Tibial nerve (tissue), 4 donors: ENCODE results near the gene BORCS6. TPM values are rescaled to one million over a fixed set of nuclear protein-coding genes. Genes with fewer than 3 reads are reported as not detected.

ENCODE experiments used
- DNase-seq, 2 donors: peaks; one replicate each; pipeline ENCODE4 v3.0.0-alpha.2; 2019; ENCODE audit warnings: low spot score in 2 of 2
- H3K27ac ChIP-seq, 4 donors: fragments of 200-600 bp; sonication (generic) in 3 of 4; one replicate each; pipeline ENCODE4 v1.5.1; 2017 to 2019; ENCODE audit warnings: mild to moderate bottlenecking in 1 of 4
- H3K27me3 ChIP-seq, 2 donors: fragments of 200-600 bp; sonication (generic) in 1 of 2; one replicate each; pipeline versions ENCODE4 v1.5.1 to v1.6.0; 2017 to 2019
- H3K36me3 ChIP-seq, 3 donors: fragments of 200-600 bp; sonication (generic); one replicate each; pipeline ENCODE4 v1.5.1; 2018 to 2019
- H3K4me1 ChIP-seq, 4 donors: fragments of 200-600 bp; sonication (generic) in 3 of 4; one replicate each; pipeline ENCODE4 v1.5.1; 2017 to 2019
- H3K4me3 ChIP-seq, 4 donors: fragments of 200-600 bp; sonication (generic) in 3 of 4; one replicate each; pipeline ENCODE4 v1.5.1; 2017 to 2019; ENCODE audit warnings: mild to moderate bottlenecking in 1 of 4, moderate library complexity in 1 of 4
- H3K9me3 ChIP-seq, 4 donors: fragments of 200-600 bp; sonication (generic) in 3 of 4; one replicate each; pipeline ENCODE4 v1.5.1; 2017 to 2019
- EP300 ChIP-seq, 2 donors: sonication (generic); formaldehyde crosslinking; IDR thresholded peaks; one replicate each; pipeline ENCODE4 v1.6.1; 2017; ENCODE audit warnings: antibody characterized with exemption in 2 of 2, mild to moderate bottlenecking in 1 of 2
- POLR2A ChIP-seq, 2 donors: fragments of 450-650 bp; IDR thresholded peaks; one replicate each; pipeline ENCODE4 v1.6.1; 2017; ENCODE audit warnings: antibody characterized with exemption in 2 of 2, mild to moderate bottlenecking in 2 of 2, moderate library complexity in 2 of 2
- WGBS, 2 donors: methylation state at CpG; one replicate each; pipeline ENCODE4 v1.1.5; 2018; 5-methylcytosine and 5-hydroxymethylcytosine counted together
- total RNA-seq, 4 donors: library from RNA; depleted of rRNA; stranded (reverse); fragments of >200 nt; gene quantifications; one replicate each; pipeline ENCODE4 v1.1.0, GENCODE V29; 2016
- TF ChIP-seq, protein P1 (sequence below), 5 experiments: fragments of 200-600 bp in 3 of 5; fragments of 450-650 bp in 2 of 5; sonication (generic) in 3 of 5; IDR thresholded peaks; one replicate each; pipeline ENCODE4 v1.5.1; 2016 to 2019; ENCODE audit warnings: antibody characterized with exemption in 5 of 5, mild to moderate bottlenecking in 3 of 5, moderate library complexity in 2 of 5

Gene BORCS6
- total RNA-seq, 4 donors from 2014 or later, result 13.8 to 22.4 (median 19.4) TPM

DNA sequence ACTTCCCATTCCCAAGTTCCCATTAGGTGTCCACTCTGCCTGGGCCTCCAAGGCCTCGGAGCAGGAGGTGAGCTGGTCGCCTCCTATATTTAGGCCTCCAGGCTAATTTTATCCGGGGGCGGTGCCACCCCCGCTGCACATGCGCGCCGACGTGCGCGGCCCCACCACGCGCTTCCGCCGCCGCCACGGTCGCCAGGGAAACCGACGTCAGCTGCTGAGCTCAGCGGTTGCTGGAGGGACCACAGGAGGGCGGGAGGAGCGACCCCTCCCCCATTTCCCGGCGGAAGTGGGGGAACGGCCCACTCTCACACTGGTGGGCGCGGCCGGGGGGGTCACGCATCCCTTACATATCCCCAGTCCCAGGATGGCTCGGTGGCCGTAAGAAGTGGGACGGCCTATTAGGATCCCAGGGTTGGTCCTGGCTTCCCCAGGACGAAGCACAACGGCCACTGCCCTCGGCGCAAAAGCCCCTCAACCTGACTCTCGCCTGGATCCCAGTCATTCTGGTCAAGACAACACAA lies 38.8 kb downstream of the BORCS6 start:
- DNase-seq, result peak; percentile 78 to 79
- H3K9me3 ChIP-seq, result no peaks in the 10 kb centered on the region
- WGBS, 2 donors, result 0 to 1% methylated on average over 9 to 22 of the region's 38 CpGs
- peaks cover 30 to 50% (median 39%) of the 10 kb centered on the region in 3 donors for H3K36me3 ChIP-seq
- TF ChIP-seq POLR2A (IDR thresholded peaks at IDR 0.05), result peak in 1 of 2 donors; percentile 68
- TF ChIP-seq, protein P1, sequence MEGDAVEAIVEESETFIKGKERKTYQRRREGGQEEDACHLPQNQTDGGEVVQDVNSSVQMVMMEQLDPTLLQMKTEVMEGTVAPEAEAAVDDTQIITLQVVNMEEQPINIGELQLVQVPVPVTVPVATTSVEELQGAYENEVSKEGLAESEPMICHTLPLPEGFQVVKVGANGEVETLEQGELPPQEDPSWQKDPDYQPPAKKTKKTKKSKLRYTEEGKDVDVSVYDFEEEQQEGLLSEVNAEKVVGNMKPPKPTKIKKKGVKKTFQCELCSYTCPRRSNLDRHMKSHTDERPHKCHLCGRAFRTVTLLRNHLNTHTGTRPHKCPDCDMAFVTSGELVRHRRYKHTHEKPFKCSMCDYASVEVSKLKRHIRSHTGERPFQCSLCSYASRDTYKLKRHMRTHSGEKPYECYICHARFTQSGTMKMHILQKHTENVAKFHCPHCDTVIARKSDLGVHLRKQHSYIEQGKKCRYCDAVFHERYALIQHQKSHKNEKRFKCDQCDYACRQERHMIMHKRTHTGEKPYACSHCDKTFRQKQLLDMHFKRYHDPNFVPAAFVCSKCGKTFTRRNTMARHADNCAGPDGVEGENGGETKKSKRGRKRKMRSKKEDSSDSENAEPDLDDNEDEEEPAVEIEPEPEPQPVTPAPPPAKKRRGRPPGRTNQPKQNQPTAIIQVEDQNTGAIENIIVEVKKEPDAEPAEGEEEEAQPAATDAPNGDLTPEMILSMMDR (IDR thresholded peaks at IDR 0.05), result peak in 2 of 5 experiments; percentile 48 to 56
- peak; percentile 97 to 100 for TF ChIP-seq EP300 (IDR thresholded peaks at IDR 0.05)
- no peaks in the 10 kb centered on the region for H3K27me3 ChIP-seq
- peak overlapping the region; percentile 98 to 100 (median 100) for H3K27ac ChIP-seq
- peak overlapping the region; percentile 75 to 92 (median 86) for H3K4me3 ChIP-seq
- H3K4me1 ChIP-seq, result peaks cover 3 to 60% (median 36%) of the 10 kb centered on the region in 4 donors

GRCh38 chr17:8150194-8151119 lies 39.5 kb downstream of the BORCS6 start:
- Histone ChIP-seq H3K4me1 (peaks cover 3 to 64% (median 36%) of the 10 kb centered on the region in 4 donors), H3K4me3 (peak overlapping the region; percentile 75 to 92 (median 86)), H3K27me3 (no peaks in the 10 kb centered on the region), H3K9me3 (no peaks in the 10 kb centered on the region), H3K36me3 (peaks cover 34 to 57% (median 46%) of the 10 kb centered on the region in 3 donors), H3K27ac (peak overlapping the region; percentile 98 to 100 (median 100))
- WGBS, 2 donors, result 66 to 72% methylated on average over 17 of the region's 18 CpGs
- TF ChIP-seq, protein P1 (IDR thresholded peaks at IDR 0.05), result no peak
- TF ChIP-seq POLR2A (IDR thresholded peaks at IDR 0.05) (peak in 1 of 2 donors; percentile 6), EP300 (IDR thresholded peaks at IDR 0.05) (peak in 1 of 2 donors; percentile 1)
- DNase-seq, result peak in 1 of 2 donors; percentile 14

GRCh38 chr17:8149419-8150193 lies 40.4 kb downstream of the BORCS6 start:
- DNase-seq, result peak in 1 of 2 donors; percentile 16
- 92 to 93% methylated on average over 20 to 22 of the region's 29 CpGs for WGBS, 2 donors
- peak overlapping the region in 1 of 4 donors; percentile 92 for H3K4me3 ChIP-seq
- H3K9me3 ChIP-seq, result no peaks in the 10 kb centered on the region
- peaks cover 35 to 66% (median 52%) of the 10 kb centered on the region in 3 donors for H3K36me3 ChIP-seq
- H3K27me3 ChIP-seq, result no peaks in the 10 kb centered on the region
- H3K27ac ChIP-seq, result peak overlapping the region; percentile 98 to 100 (median 100)
- peaks cover 3 to 68% (median 36%) of the 10 kb centered on the region in 4 donors for H3K4me1 ChIP-seq
- TF ChIP-seq, protein P1 (IDR thresholded peaks at IDR 0.05), result no peak
- peak in 1 of 2 donors; percentile 3 for TF ChIP-seq POLR2A (IDR thresholded peaks at IDR 0.05)

GRCh38 chr17:8148560-8148959 lies 41.4 kb downstream of the BORCS6 start:
- peaks cover 3 to 75% (median 30%) of the 10 kb centered on the region in 4 donors for H3K4me1 ChIP-seq
- H3K36me3 ChIP-seq, result peaks cover 39 to 76% (median 62%) of the 10 kb centered on the region in 3 donors
- H3K27me3 ChIP-seq, result no peaks in the 10 kb centered on the region
- H3K9me3 ChIP-seq, result no peaks in the 10 kb centered on the region
- WGBS, 2 donors, result 90 to 92% methylated on average over 13 of the region's 13 CpGs
- TF ChIP-seq, protein P1 (IDR thresholded peaks at IDR 0.05), result no peak
- DNase-seq, result no peak
- H3K4me3 ChIP-seq, result no peak overlapping the region
- peak overlapping the region; percentile 44 to 100 (median 100) for H3K27ac ChIP-seq
